DMS153 treated with DMSO at 0.1 percent for 48 hours (cell line): ENCODE measurements around the gene TFDP2.

Experiments
- DNase-seq: peaks from one replicate; lab custom pipeline; 2025; ENCODE audit not compliant: unreplicated experiment; lab: John Stamatoyannopoulos, UW

TFDP2 gene

GRCh38 chr3:141969711-141970110, 179.6 kb downstream of the TFDP2 start:
- DNase-seq: no peak

GRCh38 chr3:141965471-141965870, 183.9 kb downstream of the TFDP2 start:
- DNase-seq: no peak

- no peak for DNase-seq
Observed at GRCh38 chr3:141963301-141963700, 186.0 kb downstream of the TFDP2 start.

- DNase-seq: no peak
Observed at GRCh38 chr3:141960731-141961130, 188.6 kb downstream of the TFDP2 start.

- no peak for DNase-seq
Observed at GRCh38 chr3:141959589-141960554, 189.5 kb downstream of the TFDP2 start.

GRCh38 chr3:141955175-141955574, 194.2 kb downstream of the TFDP2 start:
- no peak for DNase-seq

GRCh38 chr3:141952611-141953010, 196.7 kb downstream of the TFDP2 start:
- no peak for DNase-seq

- DNase-seq: no peak
Observed at GRCh38 chr3:141950572-141951493, 198.5 kb downstream of the TFDP2 start.

GRCh38 chr3:141949972-141950371, 199.4 kb downstream of the TFDP2 start:
- DNase-seq: no peak

GRCh38 chr3:141949399-141949798, 199.9 kb downstream of the TFDP2 start:
- DNase-seq: no peak

- DNase-seq: no peak
Observed at GRCh38 chr3:141945726-141946485, 203.4 kb downstream of the TFDP2 start.

GRCh38 chr3:141942006-141942405, 207.3 kb downstream of the TFDP2 start:
- DNase-seq: no peak

- no peak for DNase-seq
Observed at GRCh38 chr3:141941093-141941492, 208.3 kb downstream of the TFDP2 start.

- DNase-seq: no peak
Observed at GRCh38 chr3:141940194-141940776, 209.1 kb downstream of the TFDP2 start.

- no peak for DNase-seq
Observed at GRCh38 chr3:141939759-141940158, 209.6 kb downstream of the TFDP2 start.

GRCh38 chr3:141938011-141938500, 211.3 kb downstream of the TFDP2 start:
- DNase-seq: no peak

GRCh38 chr3:141934354-141934753, 215.0 kb downstream of the TFDP2 start:
- no peak for DNase-seq

GRCh38 chr3:141933421-141934300, 215.7 kb downstream of the TFDP2 start:
- no peak for DNase-seq

GRCh38 chr3:141930801-141931200, 218.5 kb downstream of the TFDP2 start:
- DNase-seq: no peak
